ENCODE results near the gene ZNF724.
A peak's percentile ranks its signal among the peaks of the same experiment; 100 is the strongest.
"Not testable (repeated sequence)": the region's sequence is repeated elsewhere in the genome, so short reads cannot be mapped to it uniquely, and the experiment has no call there.

ZNF724 gene

DNA sequence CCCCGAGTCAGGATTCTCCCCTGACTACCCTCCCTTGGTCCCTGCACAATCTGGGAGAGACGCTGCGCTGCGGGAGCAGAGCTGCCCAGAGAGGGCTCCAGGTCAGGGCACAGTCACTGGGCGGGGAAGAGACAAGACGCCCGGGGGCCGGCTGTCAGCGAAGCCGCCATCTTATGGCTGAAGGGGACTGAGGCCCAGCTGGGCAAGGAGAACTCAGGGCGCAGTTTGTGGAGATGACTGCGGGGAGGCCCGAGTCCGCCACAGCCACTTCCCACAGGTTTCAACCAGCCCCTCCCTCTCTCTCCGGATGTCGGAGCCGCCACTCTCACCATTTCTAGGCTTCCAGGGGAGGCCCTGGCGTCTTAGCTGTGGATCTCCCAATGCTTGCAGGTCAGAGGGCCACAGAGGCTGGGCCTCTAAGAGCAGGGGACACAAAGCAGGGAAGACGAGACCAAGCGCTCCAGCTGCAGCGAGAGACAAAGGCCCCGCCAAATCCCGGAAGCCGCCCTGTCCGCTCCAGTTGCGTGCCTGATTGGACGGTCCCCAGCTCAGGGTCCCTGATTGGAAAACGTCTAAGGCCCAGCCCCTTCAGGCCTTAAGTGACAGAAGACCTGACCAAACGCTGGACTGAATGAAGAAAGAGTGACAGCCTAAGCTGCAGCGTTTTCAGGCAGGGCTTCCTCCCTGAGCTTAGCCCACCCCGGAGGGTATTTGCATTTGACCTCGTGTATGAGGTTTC is at the start of gene ZNF724:
ZNF724 (minus strand) TSS at position 484 of the 739 bp plus-strand sequence; CDS start at position 332, 152 bp downstream.
- peak; percentile 84 for DNase-seq (ENCODE audit: low read depth in 2 of 2)

DNA sequence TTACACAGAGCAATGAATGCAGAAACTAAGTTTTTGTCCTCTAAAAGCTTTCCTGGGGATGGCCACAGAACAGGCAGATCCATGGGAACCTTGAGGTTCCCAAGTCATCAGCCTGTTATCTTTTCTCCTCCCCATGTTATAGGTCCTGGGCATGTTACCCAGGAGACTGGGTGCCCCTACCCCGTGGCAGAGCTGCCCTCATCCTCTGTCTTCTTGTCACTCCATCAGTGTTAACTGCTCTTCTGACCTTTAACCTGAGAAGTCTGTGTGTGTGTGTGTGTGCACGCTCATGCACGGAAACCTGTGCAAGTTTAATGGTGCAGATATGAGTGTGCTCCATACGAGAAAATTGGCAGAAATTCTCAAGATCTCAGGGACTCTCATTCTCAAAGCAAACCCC is 43.9 kb upstream of the ZNF724 start:
- no peak for DNase-seq (ENCODE audit: low read depth in 2 of 2)

DNA sequence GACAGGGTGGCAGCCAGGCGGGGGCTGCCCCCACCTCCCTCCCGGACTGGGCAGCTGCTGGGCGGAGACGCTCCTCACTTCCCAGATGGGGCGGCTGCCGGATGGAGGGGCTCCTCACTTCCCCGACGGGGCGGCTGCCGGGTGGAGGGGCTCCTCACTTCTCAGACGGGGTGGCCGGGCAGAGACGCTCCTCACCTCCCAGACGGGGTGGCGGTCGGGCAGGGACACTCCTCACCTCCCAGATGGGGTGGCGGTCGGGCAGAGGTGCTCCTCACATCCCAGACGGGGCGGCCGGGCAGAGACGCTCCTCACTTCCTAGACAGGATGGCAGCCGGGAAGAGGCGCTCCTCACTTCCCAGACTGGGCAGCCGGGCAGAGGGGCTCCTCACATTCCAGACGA is 39.8 kb upstream of the ZNF724 start:
- not testable (repeated sequence) for DNase-seq (ENCODE audit: low read depth in 2 of 2)

DNA sequence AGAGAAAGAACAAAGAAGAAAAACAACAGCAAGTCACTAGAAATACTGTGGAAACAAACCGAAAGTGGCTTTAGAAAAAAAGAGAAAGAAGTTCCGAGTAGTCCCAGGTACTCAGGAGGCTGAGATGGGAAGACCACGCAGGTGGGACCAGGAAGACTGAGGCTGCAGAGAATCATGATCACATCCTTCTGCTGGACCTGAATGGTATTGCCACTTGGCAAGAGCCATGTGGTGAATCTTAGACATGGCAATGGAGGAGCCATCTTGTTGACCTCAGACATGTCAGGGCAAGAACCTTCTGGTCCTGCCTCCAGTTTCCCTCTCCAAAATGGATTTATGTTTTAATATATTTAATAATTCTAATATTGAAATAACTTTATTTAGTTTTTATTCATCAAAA is 37.4 kb upstream of the ZNF724 start:
- DNase-seq (ENCODE audit: low read depth in 2 of 2): no peak

DNA sequence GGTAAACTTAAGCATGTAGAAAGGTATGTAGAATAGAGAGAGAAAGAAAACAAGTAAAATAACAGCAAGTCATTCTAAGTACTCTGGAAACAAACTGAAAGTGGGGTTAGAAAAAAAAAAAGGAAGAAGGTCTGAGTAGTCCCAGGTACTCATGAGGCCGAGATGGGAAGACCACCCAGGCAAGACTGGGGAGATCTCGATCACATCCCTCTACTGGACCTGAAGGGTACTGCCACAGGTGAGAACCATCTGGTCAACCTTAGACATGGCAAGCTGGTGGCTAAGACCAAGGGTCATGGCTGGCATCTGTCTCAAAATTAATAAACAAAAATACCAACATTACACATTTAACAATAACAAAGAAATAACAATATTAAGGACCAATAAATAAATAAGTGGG is 36.3 kb upstream of the ZNF724 start:
- no peak for DNase-seq (ENCODE audit: low read depth in 2 of 2)

DNA sequence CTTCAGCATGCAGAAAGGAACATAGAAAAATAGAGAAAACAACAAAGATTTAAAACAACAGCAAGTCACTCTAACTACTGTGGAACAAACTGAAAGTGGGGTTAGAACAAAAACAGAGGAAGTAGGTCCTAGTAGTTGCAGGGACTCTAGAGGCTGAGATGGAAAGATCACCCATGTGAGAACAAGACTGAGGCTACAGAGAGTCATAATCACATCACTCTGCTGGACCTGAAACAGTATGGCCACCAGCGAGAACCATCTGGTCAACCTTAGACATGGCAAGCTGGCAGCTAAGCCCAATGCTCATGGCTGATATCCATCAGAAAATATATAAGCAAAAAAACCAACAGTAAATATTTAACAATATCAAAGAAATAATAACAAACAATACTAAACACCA is 35.8 kb upstream of the ZNF724 start:
- no peak for DNase-seq (ENCODE audit: low read depth in 2 of 2)

DNA sequence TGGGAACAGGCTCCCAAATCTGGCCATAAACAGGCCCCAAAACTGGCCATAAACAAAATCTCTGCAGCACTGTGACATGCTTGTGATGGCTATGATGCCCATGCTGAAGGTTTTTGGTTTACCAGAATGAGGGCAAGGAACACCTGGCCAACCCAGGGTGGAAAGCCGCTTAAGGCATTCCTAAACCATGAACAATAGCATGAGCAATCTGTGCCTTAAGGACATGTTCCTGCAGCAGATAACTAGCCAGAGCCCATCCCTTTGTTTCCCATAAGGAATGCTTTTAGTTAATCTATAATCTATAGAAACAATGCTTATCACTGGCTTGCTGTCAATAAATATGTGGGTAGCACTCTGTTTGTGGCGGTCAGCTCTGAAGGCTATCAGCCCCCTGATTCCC is 35.1 kb upstream of the ZNF724 start:
- not testable (repeated sequence) for DNase-seq (ENCODE audit: low read depth in 2 of 2)

DNA sequence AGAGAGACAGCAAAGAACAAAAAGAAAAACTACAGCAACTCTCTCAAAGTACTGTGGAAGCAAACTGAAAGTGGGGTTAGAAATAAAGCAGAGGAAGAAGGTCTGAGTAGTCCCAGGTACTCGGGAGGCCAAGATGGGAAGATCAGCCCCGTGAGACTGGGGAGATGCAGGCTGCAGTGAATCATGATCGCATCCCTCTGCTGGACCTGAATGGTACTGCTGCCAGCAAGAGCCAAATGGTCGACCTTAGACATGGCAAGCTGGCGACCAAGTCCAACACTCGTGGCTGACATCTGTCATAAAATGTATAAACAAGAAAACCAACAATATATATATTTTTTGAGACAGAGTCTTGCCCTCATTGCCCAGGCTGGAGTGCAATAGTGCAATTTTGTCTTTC is 33.7 kb upstream of the ZNF724 start:
- DNase-seq (ENCODE audit: low read depth in 2 of 2): peak; percentile 34 to 49

DNA sequence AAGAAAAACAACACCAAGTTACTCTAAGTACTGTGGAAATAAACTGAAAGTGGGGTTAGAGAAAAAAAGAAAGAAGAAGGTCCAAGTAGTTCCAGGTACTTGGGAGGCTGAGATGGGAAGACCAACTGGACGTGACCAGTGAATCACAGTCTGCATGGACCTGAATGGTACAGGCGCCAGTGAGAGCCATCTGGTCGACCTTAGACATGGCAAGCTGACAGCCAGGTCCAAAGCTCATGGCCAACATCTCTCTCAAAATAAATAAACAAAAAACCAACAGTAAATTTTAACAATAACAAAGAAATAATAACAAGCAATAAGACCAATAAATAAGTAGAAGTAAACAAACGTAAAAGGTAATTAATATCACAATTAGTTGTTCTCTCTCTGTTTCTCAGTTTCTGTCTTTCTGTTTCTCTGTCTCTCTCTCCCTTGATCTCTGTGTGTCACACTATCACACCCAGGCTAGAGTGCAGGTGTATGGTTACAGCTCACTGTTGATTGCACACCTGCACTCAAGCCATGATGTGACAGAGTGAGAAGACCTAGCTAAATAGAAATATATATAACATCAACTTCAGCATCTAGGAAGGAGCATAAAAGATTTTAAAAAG is 31.6 kb upstream of the ZNF724 start:
- no peak for DNase-seq (ENCODE audit: low read depth in 2 of 2)

DNA sequence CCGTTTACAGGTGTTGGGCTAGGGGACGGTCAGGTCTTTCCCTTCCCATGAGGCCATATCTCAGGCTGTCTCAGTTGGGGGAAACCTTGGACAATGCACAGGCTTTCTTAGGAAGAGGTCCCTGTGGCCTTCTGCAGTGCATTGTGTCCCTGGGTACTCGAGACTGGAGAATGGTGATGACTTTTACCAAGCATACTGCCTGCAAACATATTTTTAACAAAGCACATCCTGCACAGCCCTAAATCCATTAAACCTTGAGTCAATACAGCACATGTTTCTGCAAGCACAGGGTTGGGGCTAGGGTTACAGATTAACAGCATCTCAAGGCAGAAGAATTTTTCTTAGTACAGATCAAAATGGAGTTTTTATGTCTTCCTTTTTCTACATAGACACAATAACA is 27.9 kb upstream of the ZNF724 start:
- not testable (repeated sequence) for DNase-seq (ENCODE audit: low read depth in 2 of 2)

DNA sequence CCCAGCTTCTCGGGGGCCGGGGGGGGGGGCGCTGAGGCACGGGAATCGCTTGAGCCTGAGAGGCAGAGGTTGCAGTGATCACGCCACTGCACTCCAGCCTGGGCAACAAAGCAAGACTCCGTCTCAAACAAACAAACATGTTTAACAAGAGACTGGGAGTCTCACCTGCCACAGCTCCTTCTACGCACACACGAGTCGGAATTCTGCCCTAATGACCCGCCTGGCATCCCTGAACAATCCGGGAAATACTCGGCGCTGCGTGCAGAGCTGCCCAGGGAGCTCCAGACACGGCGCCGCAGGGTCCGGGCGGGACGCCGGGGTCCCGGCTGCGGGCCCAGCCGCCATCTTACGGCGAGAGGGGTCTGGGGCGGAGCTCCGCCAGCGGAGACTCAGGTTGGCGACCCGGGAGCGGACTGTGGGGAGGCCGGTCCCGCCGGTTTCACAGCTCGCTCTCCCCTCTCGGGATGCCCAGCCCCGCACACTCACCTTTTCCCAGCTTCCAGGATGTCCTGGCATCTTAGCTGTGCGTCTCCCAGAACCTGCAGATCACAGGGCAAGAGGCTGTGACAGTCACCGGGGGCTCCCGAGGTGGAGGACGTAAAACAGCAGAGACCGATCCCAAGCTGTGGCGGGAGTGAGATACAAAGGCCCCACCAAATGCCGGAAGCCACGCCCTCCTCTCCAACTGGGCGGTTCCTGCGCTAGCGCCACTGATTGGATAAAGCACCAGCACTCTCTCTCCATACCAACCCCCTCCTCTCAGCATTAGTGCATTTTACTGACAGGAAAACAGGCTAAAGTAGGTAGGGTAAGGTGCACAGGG is 23.6 kb upstream of the ZNF724 start:
- peak; percentile 80 to 87 for DNase-seq (ENCODE audit: low read depth in 2 of 2)

DNA sequence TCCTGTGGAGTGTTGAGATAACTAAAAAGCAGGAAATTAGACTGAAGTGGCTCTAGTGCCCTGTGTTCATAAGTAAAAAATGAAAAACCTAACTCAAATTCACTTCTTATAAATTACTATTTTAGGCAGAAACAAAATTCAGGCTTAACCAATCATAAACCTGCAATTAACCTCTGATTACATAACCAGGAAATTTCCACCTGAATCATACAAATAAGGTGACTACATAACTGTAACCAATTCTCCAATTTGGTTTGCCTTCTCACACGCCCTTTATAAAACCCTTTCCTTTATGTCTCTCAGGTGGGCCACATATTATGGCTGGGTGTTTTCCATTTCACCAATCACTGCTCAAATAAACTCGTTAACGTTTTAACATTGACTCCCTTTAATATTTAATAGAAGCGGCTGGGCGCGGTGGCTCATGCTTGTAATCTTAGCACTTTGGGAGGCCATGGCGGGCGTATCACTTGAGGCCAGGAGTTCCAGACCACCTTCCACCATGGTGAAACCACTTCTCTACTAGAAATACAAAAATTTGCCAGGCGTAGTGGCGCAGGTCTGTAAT is 22.9 kb upstream of the ZNF724 start:
- no peak for DNase-seq (ENCODE audit: low read depth in 2 of 2)

DNA sequence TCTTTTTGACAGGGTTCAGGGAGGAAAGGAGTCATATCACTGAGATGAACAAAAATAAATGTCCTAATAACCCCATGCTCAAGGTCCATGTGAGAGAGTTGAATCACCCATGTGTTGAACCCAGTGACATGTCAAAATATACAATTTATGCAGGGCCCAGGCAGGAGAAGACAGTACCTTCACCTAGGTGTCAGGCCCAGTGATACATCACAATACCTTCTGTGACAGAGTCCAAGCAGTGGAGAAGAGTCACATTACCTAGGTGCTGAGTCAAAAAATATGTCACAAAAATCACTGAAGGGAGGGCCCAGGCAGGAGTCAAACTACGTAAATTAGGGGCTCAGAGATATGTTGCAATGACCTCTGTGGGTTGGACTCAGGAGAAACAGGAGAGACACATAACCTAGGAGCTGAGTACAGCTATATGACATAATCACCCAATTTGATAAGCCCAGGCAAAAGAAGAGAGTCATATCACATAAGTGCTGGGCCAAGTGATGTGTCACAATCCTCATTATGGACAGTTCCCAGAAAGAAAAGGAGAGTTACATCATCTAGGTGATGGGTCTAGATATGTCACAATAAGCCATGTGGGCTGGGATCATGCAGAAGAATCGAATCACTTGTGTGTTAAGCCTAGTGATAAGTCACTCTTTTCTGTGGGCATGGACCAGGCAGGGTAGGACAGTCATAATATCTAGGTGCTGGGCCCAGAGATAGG is 13.8 kb upstream of the ZNF724 start:
- DNase-seq (ENCODE audit: low read depth in 2 of 2): no peak

DNA sequence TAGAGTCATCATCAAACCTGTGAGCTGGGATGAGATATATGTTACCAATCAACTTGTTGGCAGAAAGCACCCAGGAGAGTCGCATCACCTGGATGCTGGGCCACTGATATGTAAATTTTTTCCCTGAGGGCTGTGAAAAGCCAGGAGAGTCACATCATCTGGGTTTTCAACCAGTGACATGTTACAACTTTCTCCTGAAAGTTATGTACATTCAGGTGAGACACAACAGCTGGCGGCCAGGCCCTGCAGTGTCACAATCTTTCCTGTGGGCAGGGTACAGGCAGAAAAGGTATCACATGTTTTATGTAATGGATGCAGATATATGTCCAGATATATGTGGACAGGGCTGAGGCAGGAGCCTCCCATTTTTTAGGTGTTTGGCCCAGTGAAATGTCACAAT is 13.2 kb upstream of the ZNF724 start:
- no peak for DNase-seq (ENCODE audit: low read depth in 2 of 2)

DNA sequence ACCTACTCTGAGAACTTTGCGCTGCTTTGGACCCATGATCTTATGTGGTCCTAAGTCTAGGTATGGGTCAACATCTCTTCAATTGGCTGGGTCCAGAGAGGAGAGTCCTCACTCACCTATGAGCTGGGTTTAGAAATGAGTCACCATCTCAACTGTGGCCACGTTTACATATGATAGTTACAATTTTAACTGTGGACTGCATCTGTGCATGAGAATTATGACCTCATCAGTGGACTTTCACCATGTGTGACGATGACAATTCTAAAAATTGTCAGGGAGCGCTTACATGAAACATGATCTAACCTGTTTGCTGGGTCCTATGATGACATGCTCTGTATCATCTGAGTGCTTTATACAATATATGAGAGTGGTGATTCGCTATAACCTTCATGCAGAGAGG is 12.7 kb upstream of the ZNF724 start:
- DNase-seq (ENCODE audit: low read depth in 2 of 2): no peak

DNA sequence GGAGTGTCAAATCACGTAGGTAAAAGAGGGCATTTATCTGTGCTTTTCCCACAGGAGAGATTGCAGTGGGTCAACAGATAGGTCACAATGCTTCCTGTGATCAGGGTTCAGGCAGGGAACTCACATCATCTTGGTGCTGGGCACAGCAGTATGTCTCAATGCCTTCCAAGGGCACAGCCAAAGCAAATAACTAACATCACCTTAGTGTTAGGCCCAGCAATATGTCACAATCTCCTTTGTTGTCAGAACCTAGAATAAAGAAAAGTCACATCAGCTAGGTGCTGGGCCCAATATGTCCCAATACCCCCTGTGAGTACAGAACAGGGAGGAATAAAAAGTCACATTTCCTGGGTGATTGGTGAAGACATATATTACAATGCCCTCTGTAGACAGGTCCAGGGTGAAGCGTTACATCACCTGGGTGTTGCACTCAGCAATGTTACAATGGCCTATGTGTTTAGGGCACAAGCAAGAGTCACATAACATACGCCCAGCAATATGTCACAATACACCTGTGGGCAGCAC is 11.4 kb upstream of the ZNF724 start:
- DNase-seq (ENCODE audit: low read depth in 2 of 2): no peak

DNA sequence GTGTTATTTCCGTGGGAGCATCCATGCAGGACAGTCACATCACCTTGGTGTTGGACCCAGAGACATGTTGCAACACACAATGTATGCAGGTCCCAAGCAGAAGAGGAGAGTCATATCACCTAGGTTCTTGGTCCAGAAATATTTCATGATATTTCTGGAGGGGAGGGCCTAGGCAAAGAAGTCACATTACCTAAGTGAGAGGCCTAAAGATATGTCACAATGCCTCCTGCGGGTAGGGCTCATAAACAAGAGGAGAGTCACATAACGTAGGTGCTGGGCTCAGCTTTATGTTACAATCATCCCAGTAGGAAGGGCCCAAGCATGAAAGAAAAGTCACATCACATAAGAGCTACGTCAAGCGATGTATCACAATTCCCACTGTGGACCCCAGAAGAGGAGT is 10.8 kb upstream of the ZNF724 start:
- no peak for DNase-seq (ENCODE audit: low read depth in 2 of 2)

DNA sequence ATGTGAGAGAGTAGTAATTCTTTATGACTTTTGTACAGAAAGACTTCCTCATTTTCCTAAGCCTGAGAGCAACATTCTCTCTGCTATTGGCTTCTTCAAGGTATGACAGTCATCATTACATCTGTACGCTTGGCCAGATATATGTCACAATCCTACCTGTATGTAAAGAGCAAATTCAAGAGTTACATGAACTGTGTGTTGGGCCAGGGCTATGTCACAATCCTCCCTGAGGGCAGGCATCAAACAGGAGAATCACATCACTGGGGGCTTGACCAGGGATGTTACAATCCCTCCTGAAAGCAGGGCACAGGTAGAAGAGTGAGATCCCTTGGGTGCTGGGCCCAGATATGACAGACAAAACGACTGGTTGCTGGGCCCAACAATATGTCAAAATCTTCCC is 9.8 kb upstream of the ZNF724 start:
- no peak for DNase-seq (ENCODE audit: low read depth in 2 of 2)

DNA sequence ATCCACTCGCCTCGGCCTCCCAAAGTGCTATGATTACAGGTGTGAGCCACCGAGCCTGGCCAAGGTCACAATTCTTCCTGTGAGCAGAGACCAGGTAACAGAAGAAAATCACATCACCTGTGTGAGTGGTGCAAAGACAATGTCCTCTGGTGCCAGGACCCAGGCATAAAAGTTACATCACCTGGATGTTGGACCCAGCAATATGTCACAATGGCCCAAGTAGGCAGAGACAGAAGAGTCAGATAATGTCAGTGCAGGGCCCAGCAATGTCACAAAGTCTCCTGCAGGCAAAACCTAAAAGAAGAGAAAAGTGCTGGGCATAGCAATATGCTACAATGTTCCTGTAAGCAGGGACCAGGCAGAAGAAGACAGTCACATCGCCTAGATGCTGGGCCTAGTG is 5.5 kb upstream of the ZNF724 start:
- DNase-seq (ENCODE audit: low read depth in 2 of 2): no peak

DNA sequence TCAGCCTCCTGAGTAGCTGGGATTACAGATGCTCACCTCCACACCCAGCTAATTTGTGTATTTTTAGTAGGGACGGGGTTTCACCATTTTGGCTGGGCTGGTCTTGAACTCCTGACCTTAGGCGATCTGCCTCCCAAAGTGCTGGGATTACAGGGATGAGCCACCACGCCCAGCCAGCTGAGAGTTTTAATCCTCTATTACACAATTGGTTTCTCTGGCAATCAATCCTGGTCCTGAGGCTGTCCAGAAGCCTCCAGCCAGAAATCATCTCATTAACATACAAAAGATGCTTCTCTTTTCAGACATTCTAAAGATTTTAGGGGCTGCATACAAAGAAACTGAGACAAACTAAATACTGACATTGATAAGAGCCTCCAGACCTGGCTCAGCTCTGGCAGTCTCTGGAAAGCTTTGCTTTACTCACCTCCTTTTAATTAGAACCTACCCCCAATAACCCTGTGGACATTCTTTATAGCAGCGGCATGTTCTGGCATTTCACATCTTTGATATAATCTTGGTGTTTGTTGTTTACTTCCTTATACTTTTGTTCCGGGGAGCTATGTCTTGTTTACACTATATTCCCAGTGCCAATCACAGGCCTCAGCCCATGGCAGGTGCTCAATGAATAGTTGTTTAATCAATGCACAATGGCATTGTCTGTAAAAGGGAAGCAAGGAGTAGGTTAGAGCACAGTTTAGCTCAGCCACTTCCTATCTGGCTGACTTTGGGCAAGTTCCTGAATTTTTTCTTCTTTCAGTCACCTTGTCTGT is 4.1 kb upstream of the ZNF724 start:
- DNase-seq (ENCODE audit: low read depth in 2 of 2): no peak

DNA sequence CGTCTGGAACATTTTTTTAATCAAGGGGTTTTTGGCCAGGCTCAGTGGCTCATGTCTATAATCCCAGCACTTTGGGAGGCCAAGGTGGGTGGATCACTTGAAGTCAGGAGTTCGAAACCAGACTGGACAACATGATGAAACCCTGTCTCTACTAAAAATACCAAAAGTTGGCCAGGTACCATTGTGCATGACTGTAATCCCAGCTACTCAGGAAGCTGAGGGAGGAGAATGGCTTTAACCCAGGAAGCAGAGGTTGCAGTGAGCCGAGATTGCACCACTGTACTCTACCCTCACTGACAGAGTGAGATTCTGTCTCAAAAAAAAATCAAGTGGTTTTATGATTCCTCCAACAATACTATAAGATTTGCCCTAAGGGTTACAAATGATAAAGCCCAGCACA is 3.1 kb upstream of the ZNF724 start:
- not testable (repeated sequence) for DNase-seq (ENCODE audit: low read depth in 2 of 2)

All from stimulated activated CD4-positive, alpha-beta T cell treated with anti-CD3 and anti-CD28 coated beads, Interleukin-15, amount 100 ng/mL, for 48 hours (primary cell).